ENCODE results near the gene ITGB8. TPM values are rescaled to one million over a fixed set of nuclear protein-coding genes. Genes with fewer than 3 reads are reported as not detected.

ITGB8 gene
- polyA plus RNA-seq, 1 donor from 2014 or later = 12.2 TPM

DNA sequence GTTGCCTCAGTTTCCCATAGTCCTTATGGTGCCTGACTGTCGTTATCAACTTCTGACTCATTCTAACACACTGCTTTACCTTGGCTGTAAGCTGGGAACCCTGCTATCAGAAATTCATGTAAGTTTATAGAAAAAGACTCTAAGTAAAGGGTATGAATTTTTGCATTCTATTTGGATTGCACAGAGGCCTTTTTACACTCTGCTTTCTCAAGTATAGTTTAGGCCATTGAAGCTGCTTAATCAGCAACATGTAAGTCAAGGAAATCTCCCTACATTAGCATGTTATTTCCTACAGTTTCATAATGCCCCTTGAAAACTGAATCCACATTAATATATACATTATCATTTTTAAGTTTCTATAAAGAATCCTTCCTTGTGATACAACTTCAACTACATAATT lies 17.1 kb upstream of the ITGB8 start:
- Histone ChIP-seq H3K27me3 (ENCODE audit: insufficient read depth, low read depth, low read length) (no peaks in the 10 kb centered on the region), H3K9me2 (ENCODE audit: insufficient read depth, low read length) (no peaks in the 10 kb centered on the region), H2AFZ (ENCODE audit: low read depth, low read length) (no peak overlapping the region), H3F3A (ENCODE audit: insufficient read depth, low read length, poor library complexity, severe bottlenecking) (no peaks in the 10 kb centered on the region), H3K4me2 (ENCODE audit: low read length) (no peak overlapping the region), H3K9ac (ENCODE audit: low read length) (no peak overlapping the region), H3K4me3 (ENCODE audit: low read length) (no peak overlapping the region), H3K36me3 (ENCODE audit: insufficient read depth, low read length) (no peaks in the 10 kb centered on the region), H3K9me3 (ENCODE audit: low read length) (no peaks in the 10 kb centered on the region), H3K27ac (ENCODE audit: low read length) (no peak overlapping the region), H3K79me2 (replicated peaks; ENCODE audit: insufficient read depth, low read length) (no peaks in the 10 kb centered on the region), H4K20me1 (ENCODE audit: insufficient read depth) (no peaks in the 10 kb centered on the region)
- TF ChIP-seq SMC3 (conservative IDR thresholded peaks at IDR 0.05; ENCODE audit: poor library complexity) = no peak
- TF ChIP-seq, protein P1, sequence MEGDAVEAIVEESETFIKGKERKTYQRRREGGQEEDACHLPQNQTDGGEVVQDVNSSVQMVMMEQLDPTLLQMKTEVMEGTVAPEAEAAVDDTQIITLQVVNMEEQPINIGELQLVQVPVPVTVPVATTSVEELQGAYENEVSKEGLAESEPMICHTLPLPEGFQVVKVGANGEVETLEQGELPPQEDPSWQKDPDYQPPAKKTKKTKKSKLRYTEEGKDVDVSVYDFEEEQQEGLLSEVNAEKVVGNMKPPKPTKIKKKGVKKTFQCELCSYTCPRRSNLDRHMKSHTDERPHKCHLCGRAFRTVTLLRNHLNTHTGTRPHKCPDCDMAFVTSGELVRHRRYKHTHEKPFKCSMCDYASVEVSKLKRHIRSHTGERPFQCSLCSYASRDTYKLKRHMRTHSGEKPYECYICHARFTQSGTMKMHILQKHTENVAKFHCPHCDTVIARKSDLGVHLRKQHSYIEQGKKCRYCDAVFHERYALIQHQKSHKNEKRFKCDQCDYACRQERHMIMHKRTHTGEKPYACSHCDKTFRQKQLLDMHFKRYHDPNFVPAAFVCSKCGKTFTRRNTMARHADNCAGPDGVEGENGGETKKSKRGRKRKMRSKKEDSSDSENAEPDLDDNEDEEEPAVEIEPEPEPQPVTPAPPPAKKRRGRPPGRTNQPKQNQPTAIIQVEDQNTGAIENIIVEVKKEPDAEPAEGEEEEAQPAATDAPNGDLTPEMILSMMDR (IDR thresholded peaks at IDR 0.05; ENCODE audit: poor library complexity, severe bottlenecking) = no peak
- TF ChIP-seq TAF1 (IDR thresholded peaks at IDR 0.05; ENCODE audit: low read depth) = no peak
- TF ChIP-seq POLR2AphosphoS5 (IDR thresholded peaks at IDR 0.05) = no peak
- no peak for TF ChIP-seq MXI1 (conservative IDR thresholded peaks at IDR 0.05; ENCODE audit: poor library complexity, severe bottlenecking)
- no peak for TF ChIP-seq RAD21 (conservative IDR thresholded peaks at IDR 0.05)
- TF ChIP-seq, protein P2, sequence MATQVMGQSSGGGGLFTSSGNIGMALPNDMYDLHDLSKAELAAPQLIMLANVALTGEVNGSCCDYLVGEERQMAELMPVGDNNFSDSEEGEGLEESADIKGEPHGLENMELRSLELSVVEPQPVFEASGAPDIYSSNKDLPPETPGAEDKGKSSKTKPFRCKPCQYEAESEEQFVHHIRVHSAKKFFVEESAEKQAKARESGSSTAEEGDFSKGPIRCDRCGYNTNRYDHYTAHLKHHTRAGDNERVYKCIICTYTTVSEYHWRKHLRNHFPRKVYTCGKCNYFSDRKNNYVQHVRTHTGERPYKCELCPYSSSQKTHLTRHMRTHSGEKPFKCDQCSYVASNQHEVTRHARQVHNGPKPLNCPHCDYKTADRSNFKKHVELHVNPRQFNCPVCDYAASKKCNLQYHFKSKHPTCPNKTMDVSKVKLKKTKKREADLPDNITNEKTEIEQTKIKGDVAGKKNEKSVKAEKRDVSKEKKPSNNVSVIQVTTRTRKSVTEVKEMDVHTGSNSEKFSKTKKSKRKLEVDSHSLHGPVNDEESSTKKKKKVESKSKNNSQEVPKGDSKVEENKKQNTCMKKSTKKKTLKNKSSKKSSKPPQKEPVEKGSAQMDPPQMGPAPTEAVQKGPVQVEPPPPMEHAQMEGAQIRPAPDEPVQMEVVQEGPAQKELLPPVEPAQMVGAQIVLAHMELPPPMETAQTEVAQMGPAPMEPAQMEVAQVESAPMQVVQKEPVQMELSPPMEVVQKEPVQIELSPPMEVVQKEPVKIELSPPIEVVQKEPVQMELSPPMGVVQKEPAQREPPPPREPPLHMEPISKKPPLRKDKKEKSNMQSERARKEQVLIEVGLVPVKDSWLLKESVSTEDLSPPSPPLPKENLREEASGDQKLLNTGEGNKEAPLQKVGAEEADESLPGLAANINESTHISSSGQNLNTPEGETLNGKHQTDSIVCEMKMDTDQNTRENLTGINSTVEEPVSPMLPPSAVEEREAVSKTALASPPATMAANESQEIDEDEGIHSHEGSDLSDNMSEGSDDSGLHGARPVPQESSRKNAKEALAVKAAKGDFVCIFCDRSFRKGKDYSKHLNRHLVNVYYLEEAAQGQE (IDR thresholded peaks at IDR 0.05; ENCODE audit: borderline replicate concordance) = no peak
- TF ChIP-seq EP300 (conservative IDR thresholded peaks at IDR 0.05; ENCODE audit: poor library complexity, severe bottlenecking) = no peak
- no peak for TF ChIP-seq EZH2 (IDR thresholded peaks at IDR 0.05; ENCODE audit: borderline replicate concordance, insufficient read depth, low read length, poor library complexity, severe bottlenecking)

DNA sequence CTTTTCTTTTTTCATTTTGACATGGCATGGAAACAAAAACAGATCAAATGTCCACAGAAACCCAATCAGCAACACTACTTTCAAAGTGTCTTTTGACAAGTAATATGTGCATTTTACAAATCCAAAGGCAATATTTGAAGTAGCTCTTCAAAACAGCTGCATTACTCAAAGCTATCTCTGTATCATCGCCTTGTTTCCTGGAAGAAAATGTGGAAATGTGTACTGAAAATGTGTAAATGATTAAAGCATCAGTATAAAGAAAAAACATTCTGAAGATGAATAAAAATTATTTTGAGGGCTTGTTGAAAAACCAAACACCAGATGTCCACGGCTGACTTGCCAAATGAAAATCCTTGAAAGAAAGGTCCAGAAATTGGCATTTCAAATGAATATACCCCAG lies 16.5 kb upstream of the ITGB8 start:
- H3K27ac ChIP-seq (ENCODE audit: low read length) = no peak overlapping the region
- H3K9me3 ChIP-seq (ENCODE audit: low read length) = no peaks in the 10 kb centered on the region
- TF ChIP-seq EZH2 (IDR thresholded peaks at IDR 0.05; ENCODE audit: borderline replicate concordance, insufficient read depth, low read length, poor library complexity, severe bottlenecking) (no peak), MXI1 (conservative IDR thresholded peaks at IDR 0.05; ENCODE audit: poor library complexity, severe bottlenecking) (no peak), TAF1 (IDR thresholded peaks at IDR 0.05; ENCODE audit: low read depth) (no peak), POLR2AphosphoS5 (IDR thresholded peaks at IDR 0.05) (no peak), RAD21 (conservative IDR thresholded peaks at IDR 0.05) (no peak), SMC3 (conservative IDR thresholded peaks at IDR 0.05; ENCODE audit: poor library complexity) (no peak), EP300 (conservative IDR thresholded peaks at IDR 0.05; ENCODE audit: poor library complexity, severe bottlenecking) (no peak)
- TF ChIP-seq, protein P1 (IDR thresholded peaks at IDR 0.05; ENCODE audit: poor library complexity, severe bottlenecking) = no peak
- TF ChIP-seq, protein P2 (IDR thresholded peaks at IDR 0.05; ENCODE audit: borderline replicate concordance) = no peak

More for the DNA sequence above, 16.5 kb upstream of the ITGB8 start:
- Histone ChIP-seq H3F3A (ENCODE audit: insufficient read depth, low read length, poor library complexity, severe bottlenecking) (no peaks in the 10 kb centered on the region), H4K20me1 (ENCODE audit: insufficient read depth) (no peaks in the 10 kb centered on the region), H3K4me3 (ENCODE audit: low read length) (no peak overlapping the region), H3K9ac (ENCODE audit: low read length) (no peak overlapping the region), H3K79me2 (replicated peaks; ENCODE audit: insufficient read depth, low read length) (no peaks in the 10 kb centered on the region), H3K4me2 (ENCODE audit: low read length) (no peak overlapping the region), H3K27me3 (ENCODE audit: insufficient read depth, low read depth, low read length) (no peaks in the 10 kb centered on the region), H2AFZ (ENCODE audit: low read depth, low read length) (no peak overlapping the region), H3K9me2 (ENCODE audit: insufficient read depth, low read length) (no peaks in the 10 kb centered on the region), H3K36me3 (ENCODE audit: insufficient read depth, low read length) (no peaks in the 10 kb centered on the region)
